SK-N-MC (cell line): ENCODE measurements around the gene SCN1B.

ENCODE experiments used
- EZH2 ChIP-seq: fragments of 200-600 bp; sonication (generic); IDR thresholded peaks from one replicate; pipeline ENCODE4 v1.6.1; 2017; ENCODE audit warnings: antibody characterized with exemption
- FOXP2 ChIP-seq: optimal IDR thresholded peaks from 2 replicates; pipeline ENCODE3; 2011; ENCODE audit warnings: mild to moderate bottlenecking, moderate library complexity; ENCODE audit not compliant: insufficient read depth; ENCODE audit errors: extremely low read length, control extremely low read depth
- POLR2AphosphoS5 ChIP-seq: IDR thresholded peaks from 2 replicates; pipeline ENCODE4 v1.6.1; 2012; ENCODE audit warnings: mild to moderate bottlenecking, low read depth, low read length, borderline replicate concordance

DNA sequence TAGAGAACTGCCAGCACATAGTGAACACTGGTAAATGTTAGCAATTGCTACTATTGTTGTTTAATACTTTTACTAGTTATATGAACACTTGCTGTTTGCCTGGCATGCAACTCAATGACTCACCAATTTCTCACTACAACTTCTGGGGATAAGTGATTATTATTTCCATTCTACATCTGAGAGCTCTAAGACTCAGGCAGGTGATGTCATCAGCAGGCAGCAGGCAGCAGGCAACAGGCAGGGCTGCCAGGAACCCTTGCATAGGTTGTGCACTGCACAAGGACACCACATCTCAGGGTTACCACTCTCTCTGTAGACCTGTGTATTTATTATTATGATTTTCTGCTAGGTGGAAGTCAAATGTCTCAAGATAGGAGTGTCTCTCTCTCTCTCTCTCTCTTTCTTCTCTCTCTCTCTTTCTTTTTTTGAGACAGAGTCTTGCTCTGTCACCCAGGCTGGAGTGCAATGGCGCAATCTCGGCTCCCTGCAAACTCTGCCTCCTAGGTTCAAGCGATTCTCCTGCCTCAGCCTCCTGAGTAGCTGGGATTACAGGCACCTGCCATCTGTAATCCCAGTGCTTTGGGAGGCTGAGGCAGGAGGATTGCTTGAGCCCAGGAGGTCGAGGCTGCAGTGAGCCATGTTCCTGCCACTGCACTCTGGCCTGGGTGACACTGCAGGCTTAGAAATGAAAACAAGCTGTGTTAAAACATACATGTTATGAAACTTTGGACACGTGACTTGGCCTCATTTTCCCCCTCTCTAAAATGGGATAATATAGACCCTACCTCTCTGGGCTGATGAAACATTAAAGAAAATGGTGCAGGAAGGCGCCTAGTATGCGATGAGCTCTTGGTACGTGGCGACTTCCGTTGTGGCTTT lies 33.9 kb downstream of the SCN1B start:
- TF ChIP-seq EZH2 (no peak), POLR2AphosphoS5 (no peak), FOXP2 (no peak)
